ENCODE data around the gene KBTBD7.

GRCh38 chr13:41145136-41145908 is 49.0 kb downstream of the KBTBD7 start:
- TF ChIP-seq CTCF (IDR thresholded peaks at IDR 0.05) (no peak), POLR2A (IDR thresholded peaks at IDR 0.05) (no peak), POLR2AphosphoS5 (IDR thresholded peaks at IDR 0.05; ENCODE audit: insufficient read depth in 1 of 2, low read depth in 1 of 2) (no peak)
